ENCODE data around the gene IQCB1.
"Not testable (repeated sequence)": the region's sequence is repeated elsewhere in the genome, so short reads cannot be mapped to it uniquely, and the experiment has no call there.

Gene IQCB1

DNA sequence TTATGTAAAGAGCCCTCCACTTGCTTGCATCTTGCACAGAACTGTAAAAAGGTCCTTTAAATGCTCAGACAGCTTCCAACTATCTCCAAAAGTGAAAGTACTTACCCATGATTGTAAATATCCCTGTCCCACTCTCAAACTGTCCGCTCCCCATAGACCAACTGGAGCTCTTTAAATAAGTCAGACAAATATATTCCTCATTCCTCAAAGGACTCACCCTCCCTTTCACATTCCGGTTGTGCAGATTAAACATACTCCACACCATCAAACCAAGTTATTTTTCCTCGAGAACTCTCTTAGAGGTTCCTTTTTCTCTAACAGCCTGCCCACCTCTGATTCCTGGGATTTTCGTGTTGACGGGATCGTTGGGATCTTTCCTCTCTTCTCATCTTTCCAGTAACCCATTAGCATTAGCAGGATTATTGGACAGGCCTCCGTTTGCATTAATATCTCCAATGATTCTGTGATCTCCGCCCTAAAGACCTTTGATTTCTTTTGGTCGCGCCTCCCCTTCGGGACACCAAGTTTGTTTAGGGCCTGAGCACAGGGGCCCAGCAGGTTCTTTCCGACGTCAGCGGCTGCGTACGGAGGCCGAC, 86.1 kb downstream of the IQCB1 start:
- DNase-seq (ENCODE audit: low read depth): peak; percentile 34

DNA sequence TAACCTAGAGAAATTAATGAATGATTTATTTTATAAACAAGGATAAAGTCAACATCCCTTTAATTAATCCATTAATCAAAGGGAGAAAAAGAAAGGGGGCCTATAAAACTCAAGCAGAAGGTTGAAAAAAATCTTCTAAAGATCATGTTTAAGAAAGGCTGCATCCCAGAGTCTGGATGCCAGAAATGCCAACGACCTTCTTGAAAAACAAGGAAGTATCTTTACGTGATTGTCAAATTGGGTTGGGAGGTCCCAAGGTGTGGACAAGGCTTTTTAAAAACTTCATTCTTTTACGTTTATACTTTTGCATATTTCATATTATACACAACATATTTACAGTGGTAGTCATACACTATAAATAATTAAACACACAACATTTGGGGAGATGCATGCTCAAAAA, 86.9 kb downstream of the IQCB1 start:
- DNase-seq (ENCODE audit: low read depth): peak; percentile 6

DNA sequence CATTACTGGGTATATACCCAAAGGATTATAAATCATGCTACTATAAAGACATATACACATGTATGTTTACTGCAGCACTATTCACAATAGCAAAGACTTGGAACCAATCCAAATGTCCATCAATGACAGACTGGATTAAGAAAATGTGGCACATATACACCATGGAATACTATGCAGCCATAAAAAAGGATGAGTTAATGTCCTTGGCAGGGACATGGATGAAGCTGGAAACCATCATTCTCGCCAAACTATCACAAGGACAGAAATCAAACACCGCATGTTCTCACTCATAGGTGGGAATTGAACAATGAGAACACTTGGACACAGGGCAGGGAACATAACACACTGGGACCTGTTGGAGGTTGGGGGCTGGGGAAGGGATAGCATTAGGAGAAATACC, 91.8 kb downstream of the IQCB1 start:
- DNase-seq (ENCODE audit: low read depth): not testable (repeated sequence)

DNA sequence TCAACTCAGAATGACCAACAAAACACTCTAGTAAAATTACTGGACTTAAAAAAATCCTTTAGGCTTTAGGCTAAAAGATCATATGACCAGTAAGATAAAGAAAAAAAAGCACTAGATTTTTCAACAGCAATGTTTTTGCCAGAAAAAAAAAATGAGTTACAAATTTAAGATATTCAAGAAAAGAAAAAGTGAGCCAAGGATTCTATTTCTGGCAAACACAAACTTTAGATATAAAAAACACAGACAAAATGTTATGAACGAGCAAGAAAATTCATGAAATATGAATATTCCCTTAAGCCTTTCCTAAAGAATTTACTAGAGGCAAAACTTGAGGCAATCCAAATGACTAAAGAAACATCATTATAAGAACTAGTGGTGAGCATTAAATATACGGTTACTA, 94.0 kb downstream of the IQCB1 start:
- no peak for DNase-seq (ENCODE audit: low read depth)

DNA sequence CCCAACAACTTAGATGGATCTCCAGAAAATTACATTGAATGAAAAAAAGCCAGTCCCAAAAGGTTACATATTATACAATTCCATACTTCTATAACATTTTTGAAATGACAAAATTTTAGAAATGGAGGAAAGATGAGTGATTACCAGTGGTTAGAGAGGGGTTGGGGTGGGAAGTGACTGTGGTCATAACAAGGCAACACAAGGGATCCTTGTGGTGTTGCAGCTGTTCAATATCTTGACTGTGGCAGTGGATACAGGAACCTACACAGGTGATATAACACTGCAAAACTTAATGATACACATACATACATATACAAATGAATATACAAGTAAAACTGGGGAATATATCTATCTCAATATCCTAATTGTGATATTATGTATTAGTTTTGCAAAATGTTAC, 95.0 kb downstream of the IQCB1 start:
- no peak for DNase-seq (ENCODE audit: low read depth)

DNA sequence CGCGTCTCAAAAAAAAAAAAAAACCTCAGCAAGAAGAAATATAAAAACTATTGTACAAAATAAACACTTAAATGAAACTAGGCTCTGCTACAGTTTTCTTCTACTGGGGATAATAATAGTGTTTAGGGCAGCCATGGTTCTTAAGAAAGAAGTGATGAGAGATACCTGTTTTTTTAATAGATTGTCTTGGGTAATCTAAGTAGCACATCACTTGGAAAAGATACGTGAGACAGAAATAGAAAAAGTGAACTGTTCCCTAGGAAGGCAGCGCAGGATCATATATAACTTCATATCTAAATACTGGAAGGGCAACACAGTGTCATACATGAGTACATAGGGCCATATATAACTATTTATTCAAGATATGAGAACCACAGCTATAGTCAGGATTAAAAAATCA, 97.2 kb downstream of the IQCB1 start:
- DNase-seq (ENCODE audit: low read depth): no peak

DNA sequence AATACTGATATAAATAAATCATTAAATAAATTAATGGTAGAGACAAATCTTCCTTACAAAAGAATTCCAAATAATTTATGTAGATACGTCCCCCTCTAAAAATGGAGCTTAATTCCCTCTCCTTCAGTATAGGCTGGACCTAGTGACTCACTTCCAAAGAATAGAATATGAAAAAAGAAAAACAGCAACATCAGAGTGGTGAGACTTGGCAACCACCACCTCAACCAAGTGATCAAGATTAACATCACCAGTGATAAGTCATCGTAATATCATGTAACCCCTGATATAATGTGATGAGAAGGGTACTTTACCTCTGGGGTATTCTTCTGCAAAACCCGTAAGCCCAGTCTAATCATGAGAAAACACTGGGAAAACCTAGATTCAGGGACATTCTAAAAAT, 98.7 kb downstream of the IQCB1 start:
- peak; percentile 27 for DNase-seq (ENCODE audit: low read depth)

DNA sequence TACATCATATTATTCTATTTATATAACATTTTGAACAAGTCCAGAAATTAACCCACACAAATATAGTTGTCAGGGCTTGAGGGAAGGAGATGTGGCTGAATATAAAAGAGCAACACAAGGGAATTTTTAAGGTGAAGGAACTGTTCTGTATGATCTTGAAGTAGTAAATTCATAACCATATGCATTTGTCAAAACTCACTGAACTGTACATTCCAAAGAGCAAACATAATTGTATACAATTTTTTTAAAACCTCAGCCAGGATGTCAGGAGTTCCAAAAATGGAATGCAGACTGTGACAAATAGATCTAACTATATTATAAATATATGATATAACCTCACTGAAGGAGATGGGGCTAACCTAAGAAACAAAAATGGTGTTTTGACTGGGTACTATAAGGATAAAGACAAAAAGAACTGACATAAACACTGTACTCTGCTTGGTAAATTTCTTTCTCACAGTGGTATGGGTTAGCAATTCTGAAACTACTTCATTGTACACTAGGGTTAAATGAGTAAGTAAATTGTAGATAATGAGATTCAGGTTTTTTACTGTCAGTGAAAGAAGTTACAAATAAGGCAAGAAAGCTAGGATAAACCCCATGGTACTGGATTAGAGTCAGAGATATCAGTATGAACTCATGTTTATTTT, 99.7 kb downstream of the IQCB1 start:
- DNase-seq (ENCODE audit: low read depth): peak; percentile 31

DNA sequence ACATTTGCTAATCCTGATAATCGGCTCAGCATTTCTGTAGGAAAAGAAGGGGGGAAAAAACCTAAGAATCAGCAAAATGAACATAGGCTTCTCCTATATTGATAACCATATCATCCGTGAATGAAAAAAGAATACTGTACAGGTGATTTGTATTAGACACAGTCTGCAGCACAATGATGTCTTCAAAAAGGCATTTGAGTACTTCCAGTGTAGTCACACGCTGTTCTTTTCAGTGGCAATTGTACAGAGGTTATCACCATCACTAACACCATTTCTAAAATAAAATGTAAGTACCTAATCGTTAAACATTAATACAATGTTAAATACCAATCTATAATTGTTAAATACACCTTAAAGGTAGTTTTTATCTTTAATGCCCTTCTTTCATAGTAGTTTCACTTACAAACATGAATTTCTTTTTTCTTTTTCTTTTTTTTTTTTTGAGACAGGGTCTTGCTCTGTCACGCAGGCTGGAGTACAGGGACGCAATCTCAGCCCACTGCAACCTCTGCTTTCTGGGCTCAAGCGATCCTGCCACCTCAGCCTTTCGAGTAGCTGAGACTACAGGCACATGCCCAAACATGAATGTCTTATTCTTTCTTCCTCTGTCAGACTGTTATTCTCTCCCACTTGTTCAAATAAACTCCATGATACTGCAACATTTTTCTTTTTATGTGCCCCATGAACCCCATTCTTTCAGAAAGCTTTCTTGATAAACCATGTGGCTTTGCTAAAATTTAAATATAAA, 103.7 kb downstream of the IQCB1 start:
- no peak for DNase-seq (ENCODE audit: low read depth)

DNA sequence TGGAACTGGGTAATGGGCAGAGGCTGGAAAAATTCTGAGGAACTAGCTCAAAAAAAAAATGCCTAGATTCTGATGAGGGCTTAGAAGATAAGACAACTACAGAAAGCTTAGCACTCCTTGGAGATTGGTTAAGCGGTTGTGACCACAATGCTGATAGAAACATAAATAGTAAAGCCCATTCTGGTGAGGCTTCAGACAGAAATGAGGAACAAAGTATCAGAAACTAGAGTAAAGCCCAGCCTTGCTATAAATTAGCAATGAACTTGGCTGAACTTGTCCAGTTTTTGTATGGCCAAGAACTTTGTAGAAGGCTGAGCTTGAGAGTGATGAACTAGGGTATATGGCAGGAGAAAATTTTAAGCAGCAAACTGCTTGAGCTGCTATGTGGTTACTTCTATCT, 110.7 kb downstream of the IQCB1 start:
- DNase-seq (ENCODE audit: low read depth): no peak

DNA sequence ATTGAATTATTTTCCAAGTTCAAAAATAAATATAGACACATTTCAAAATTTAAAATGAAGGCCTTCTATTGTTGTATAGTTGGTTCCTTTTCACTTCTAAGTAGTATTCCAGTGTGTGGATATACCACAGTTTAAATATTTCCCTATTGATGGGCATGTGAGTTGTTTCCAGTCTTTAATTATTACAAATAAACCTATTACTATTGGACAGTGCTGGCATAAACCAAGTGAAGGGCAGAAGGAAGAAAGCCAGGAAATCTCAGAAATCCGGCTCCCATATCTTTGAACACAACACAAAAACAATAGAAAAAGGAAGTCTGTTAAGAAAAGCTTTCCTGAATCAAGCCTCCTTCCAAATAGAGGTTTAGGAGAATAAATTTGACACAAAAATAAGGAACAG, 111.4 kb downstream of the IQCB1 start:
- no peak for DNase-seq (ENCODE audit: low read depth)

DNA sequence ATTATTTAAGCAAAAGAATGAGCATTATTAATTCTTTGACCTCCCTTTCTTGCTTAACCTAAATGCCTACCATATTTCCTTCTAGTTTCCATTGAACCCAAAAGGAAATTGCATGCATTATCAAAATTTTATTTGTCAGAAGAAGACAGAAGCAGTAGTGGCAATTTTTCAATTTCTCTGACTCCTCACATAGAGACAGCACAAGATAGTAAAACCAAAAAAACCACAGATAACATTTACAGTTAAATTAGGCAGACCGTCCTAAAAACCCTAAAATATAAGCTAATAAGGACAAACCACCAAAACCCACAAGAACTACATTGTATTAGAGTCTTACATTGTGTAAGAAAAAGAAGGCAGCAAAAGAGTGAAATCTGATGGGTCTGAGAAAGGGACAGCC, 112.4 kb downstream of the IQCB1 start:
- DNase-seq (ENCODE audit: low read depth): no peak

DNA sequence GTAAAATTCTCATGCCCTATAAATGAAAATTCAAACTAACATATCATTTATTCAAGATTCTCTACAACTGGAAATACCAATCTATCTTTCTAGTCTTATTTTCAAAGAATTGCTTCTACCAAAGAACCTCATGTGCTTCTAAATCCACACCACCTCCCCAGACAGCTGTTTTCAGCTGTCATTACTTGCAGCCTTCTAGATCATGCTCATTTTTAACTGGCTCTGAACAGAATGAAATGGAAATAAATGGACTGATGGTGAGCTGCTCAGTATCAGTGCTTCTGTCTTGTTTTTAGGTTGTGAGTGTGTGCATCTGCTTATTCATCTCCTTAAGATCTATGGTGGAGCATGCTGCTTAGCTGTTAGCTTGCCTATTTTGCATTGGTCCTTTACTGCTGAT, 114.7 kb downstream of the IQCB1 start:
- no peak for DNase-seq (ENCODE audit: low read depth)

All from EH (cell line).